ENCODE measurements around the gene HSD11B2.

GRCh38 chr16:67447508-67448076, 16.7 kb downstream of the HSD11B2 start:
- TF ChIP-seq CTCF (conservative IDR thresholded peaks at IDR 0.05) (peak; percentile 78), ZFX (IDR thresholded peaks at IDR 0.05) (no peak)
